GM20000 (cell line): ENCODE data around the gene DPP10.
"Not testable (repeated sequence)": the region's sequence is repeated elsewhere in the genome, so short reads cannot be mapped to it uniquely, and the experiment has no call there.

ENCODE experiments used
- DNase-seq: peaks from one replicate; pipeline ENCODE4 v3.0.0; 2012; ENCODE audit warnings: low spot score
- CTCF ChIP-seq: IDR thresholded peaks from 2 replicates; pipeline ENCODE4 v1.5.1; 2012; ENCODE audit warnings: mild to moderate bottlenecking, control low read depth; ENCODE audit errors: extremely low read depth, missing control alignments

Gene DPP10

GRCh38 chr2:115427436-115427835 is 985.0 kb downstream of the DPP10 start:
- DNase-seq, result no peak

GRCh38 chr2:115440746-115441145 is 998.3 kb downstream of the DPP10 start:
- DNase-seq, result not testable (repeated sequence)

More at GRCh38 chr2:115427436-115427835, 985.0 kb downstream of the DPP10 start:
- TF ChIP-seq CTCF, result no peak

GRCh38 chr2:115443539-115444185 is 1001.2 kb downstream of the DPP10 start:
- no peak for DNase-seq
- TF ChIP-seq CTCF, result no peak

- no peak for TF ChIP-seq CTCF
- no peak for DNase-seq
Observed at GRCh38 chr2:115460008-115460407, 1017.6 kb downstream of the DPP10 start.

GRCh38 chr2:115480741-115481140 is 1038.3 kb downstream of the DPP10 start:
- no peak for TF ChIP-seq CTCF

GRCh38 chr2:115481842-115482241 is 1039.4 kb downstream of the DPP10 start:
- no peak for TF ChIP-seq CTCF
- no peak for DNase-seq

More at GRCh38 chr2:115480741-115481140, 1038.3 kb downstream of the DPP10 start:
- DNase-seq, result no peak

- no peak for DNase-seq
- no peak for TF ChIP-seq CTCF
Observed at GRCh38 chr2:115483666-115484065, 1041.2 kb downstream of the DPP10 start.

GRCh38 chr2:115484486-115484885 is 1042.0 kb downstream of the DPP10 start:
- no peak for DNase-seq
- no peak for TF ChIP-seq CTCF
